GM12873 (cell line): ENCODE data around the gene FER1L5.

Experiments
- CTCF ChIP-seq: IDR thresholded peaks from 2 replicates; pipeline ENCODE4 v1.5.1; 2012; ENCODE audit warnings: low read depth, mild to moderate bottlenecking, moderate library complexity, low read length, control low read depth; ENCODE audit not compliant: insufficient read depth; ENCODE audit errors: missing control alignments

Gene FER1L5

GRCh38 chr2:96702098-96702785 is 59.7 kb downstream of the FER1L5 start:
- no peak for TF ChIP-seq CTCF

GRCh38 chr2:96703021-96703751 is 60.6 kb downstream of the FER1L5 start:
- no peak for TF ChIP-seq CTCF

- no peak for TF ChIP-seq CTCF
Observed at GRCh38 chr2:96710985-96711384, 68.4 kb downstream of the FER1L5 start.

- no peak for TF ChIP-seq CTCF
Observed at GRCh38 chr2:96715658-96716057, 73.1 kb downstream of the FER1L5 start.

- TF ChIP-seq CTCF, result no peak
Observed at GRCh38 chr2:96716388-96716787, 73.8 kb downstream of the FER1L5 start.

- TF ChIP-seq CTCF, result no peak
Observed at GRCh38 chr2:96726131-96726530, 83.6 kb downstream of the FER1L5 start.

- no peak for TF ChIP-seq CTCF
Observed at GRCh38 chr2:96727431-96727830, 84.9 kb downstream of the FER1L5 start.
